Neural crest cell (in vitro differentiated cells): ENCODE measurements around the gene DDC. TPM values are rescaled to one million over a fixed set of nuclear protein-coding genes. Genes with fewer than 3 reads are reported as not detected.

ENCODE experiments used
- DNase-seq: peaks from one replicate; pipeline ENCODE4 v3.0.0; 2021; ENCODE audit warnings: low read depth, mixed read lengths, low spot score
- H3K27ac Mint-ChIP-seq: one replicate; pipeline ENCODE4 v1.8.0; 2021; ENCODE audit warnings: mild to moderate bottlenecking, mixed read lengths; ENCODE audit not compliant: unreplicated experiment
- H3K27me3 Mint-ChIP-seq: 2 replicates; pipeline ENCODE4 v1.8.0; 2021; ENCODE audit warnings: low read depth, mild to moderate bottlenecking, mixed read lengths
- H3K36me3 Mint-ChIP-seq: 2 replicates; pipeline ENCODE4 v1.8.0; 2021; ENCODE audit warnings: low read depth, mild to moderate bottlenecking, mixed read lengths
- H3K4me1 Mint-ChIP-seq: 2 replicates; pipeline ENCODE4 v1.8.0; 2021; ENCODE audit warnings: mixed read lengths
- H3K4me3 Mint-ChIP-seq: one replicate; pipeline ENCODE4 v1.8.0; 2021; ENCODE audit warnings: mild to moderate bottlenecking, mixed read lengths
- H3K9me3 Mint-ChIP-seq: 2 replicates; pipeline ENCODE4 v1.8.0; 2021; ENCODE audit warnings: mixed read lengths
- CTCF ChIP-seq: fragments of 200-600 bp; sonication (generic); conservative IDR thresholded peaks from 2 replicates; pipeline ENCODE4 v1.5.0; 2021; ENCODE audit warnings: antibody characterized with exemption, mild to moderate bottlenecking
- total RNA-seq: library from RNA; stranded (reverse); gene quantifications from 2 replicates; pipeline ENCODE4 v1.2.1, GENCODE V29; 2021

The DDC gene
- total RNA-seq, 1 donor from 2014 or later = 1.0 TPM

GRCh38 chr7:50473531-50473930 is 91.7 kb downstream of the DDC start:
- no peaks in the 10 kb centered on the region for H3K36me3 Mint-ChIP-seq
- H3K27me3 Mint-ChIP-seq = no peaks in the 10 kb centered on the region
- H3K4me1 Mint-ChIP-seq = no peaks in the 10 kb centered on the region
- H3K27ac Mint-ChIP-seq = peak overlapping the region; percentile 58
- H3K9me3 Mint-ChIP-seq = no peaks in the 10 kb centered on the region
- no peak for TF ChIP-seq CTCF
- no peak for DNase-seq
- no peak overlapping the region for H3K4me3 Mint-ChIP-seq

GRCh38 chr7:50472427-50472826 is 92.8 kb downstream of the DDC start:
- Mint-ChIP-seq H3K4me3 (no peak overlapping the region), H3K9me3 (no peaks in the 10 kb centered on the region), H3K36me3 (no peaks in the 10 kb centered on the region), H3K4me1 (peaks cover 5% of the 10 kb centered on the region), H3K27ac (no peak overlapping the region), H3K27me3 (no peaks in the 10 kb centered on the region)
- DNase-seq = no peak
- TF ChIP-seq CTCF = no peak

- Mint-ChIP-seq H3K4me3 (no peak overlapping the region), H3K27me3 (no peaks in the 10 kb centered on the region), H3K36me3 (no peaks in the 10 kb centered on the region), H3K9me3 (no peaks in the 10 kb centered on the region), H3K4me1 (peaks cover 5% of the 10 kb centered on the region), H3K27ac (no peak overlapping the region)
- no peak for DNase-seq
- TF ChIP-seq CTCF = no peak
Measured at GRCh38 chr7:50471970-50472369, 93.2 kb downstream of the DDC start.

- Mint-ChIP-seq H3K4me3 (no peak overlapping the region), H3K36me3 (no peaks in the 10 kb centered on the region), H3K4me1 (peaks cover 5% of the 10 kb centered on the region), H3K27ac (no peak overlapping the region), H3K27me3 (no peaks in the 10 kb centered on the region), H3K9me3 (no peaks in the 10 kb centered on the region)
- no peak for DNase-seq
- no peak for TF ChIP-seq CTCF
Measured at GRCh38 chr7:50470250-50471163, 94.7 kb downstream of the DDC start.

- peaks cover 5% of the 10 kb centered on the region for H3K4me1 Mint-ChIP-seq
- H3K27ac Mint-ChIP-seq = peak overlapping the region; percentile 63
- H3K4me3 Mint-ChIP-seq = no peak overlapping the region
- DNase-seq = no peak
- H3K36me3 Mint-ChIP-seq = no peaks in the 10 kb centered on the region
- no peaks in the 10 kb centered on the region for H3K9me3 Mint-ChIP-seq
- TF ChIP-seq CTCF = no peak
- no peaks in the 10 kb centered on the region for H3K27me3 Mint-ChIP-seq
Measured at GRCh38 chr7:50469181-50469580, 96.0 kb downstream of the DDC start.
